Endometrium (tissue), 2 donors: Measurements from ENCODE around the gene ALDH7A1.
A peak's percentile ranks its signal among the peaks of the same experiment; 100 is the strongest.
"Not testable (repeated sequence)": the region's sequence is repeated elsewhere in the genome, so short reads cannot be mapped to it uniquely, and the experiment has no call there.

ENCODE experiments used
- FAIRE-seq: peaks from 2 replicates; lab custom pipeline; 2012; peaks lifted over from hg19 to GRCh38; lab: Jason Lieb, UNC
- donor health status: control.
- donor health status: control.

The ALDH7A1 gene

DNA sequence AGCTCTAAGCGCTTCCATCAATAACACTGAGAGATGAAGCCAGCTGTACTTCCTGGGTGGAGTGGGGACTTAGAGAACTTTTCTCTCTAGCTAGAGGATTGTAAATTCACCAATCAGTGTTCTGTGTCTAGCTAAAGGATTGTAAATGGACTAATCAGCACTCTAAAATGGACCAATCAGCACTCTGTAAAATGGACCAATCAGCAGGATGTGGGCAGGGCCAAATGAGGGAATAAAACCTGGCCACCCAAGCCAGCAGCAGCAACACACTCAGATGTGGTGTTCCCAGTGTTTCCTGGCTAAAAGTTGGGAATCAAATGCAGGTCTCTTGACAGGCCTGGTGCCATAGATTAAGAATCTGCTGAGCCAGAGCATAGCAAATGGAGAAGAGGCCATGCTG is 60.5 kb downstream of the ALDH7A1 start:
- no peak for FAIRE-seq

DNA sequence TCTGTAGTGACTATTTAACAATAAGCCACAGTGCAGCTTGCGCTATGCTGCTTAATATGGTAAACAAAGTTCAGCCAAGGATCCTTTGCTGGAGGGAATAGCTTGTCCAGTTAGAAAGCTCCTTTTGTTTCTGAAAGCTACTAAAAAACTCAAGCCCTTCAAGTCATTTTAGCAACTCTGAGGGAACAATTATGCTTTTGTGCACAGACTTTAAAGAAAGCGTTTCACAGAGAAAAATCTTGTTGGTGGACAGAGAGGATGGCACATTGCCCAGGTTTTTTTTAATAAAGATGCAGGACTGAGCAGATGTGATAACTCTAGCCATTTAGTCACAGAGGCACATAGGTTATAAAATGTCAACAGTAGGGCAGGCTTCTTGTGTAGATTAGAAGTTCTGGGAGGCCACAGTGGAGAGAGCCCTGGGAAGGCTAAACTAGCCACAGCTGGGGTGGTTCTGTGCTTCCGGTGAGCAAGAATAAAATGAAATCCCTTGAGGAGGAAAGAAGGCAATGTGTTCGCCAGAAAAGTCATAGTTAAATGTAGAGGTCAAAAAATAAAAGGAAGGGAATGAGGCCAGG is 63.4 kb downstream of the ALDH7A1 start:
- FAIRE-seq = no peak

DNA sequence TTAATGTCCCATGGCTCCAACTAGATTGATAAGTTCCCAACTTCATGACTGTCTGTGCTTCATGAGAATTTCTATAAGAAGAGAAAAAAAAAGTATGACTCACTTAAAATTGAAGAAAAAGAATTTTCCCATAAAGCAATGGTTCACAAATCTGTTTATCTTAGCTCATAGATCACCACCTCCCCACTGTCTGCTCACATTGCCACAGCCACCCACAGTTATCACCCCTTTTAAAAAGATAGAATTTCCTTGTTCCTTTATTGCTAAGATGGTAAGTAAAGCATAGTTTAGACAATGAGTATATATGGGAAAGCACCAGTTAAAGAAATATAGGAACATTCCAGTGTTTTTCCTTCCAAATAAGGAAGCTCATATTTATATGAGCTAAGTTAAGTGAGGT is 67.1 kb downstream of the ALDH7A1 start:
- no peak for FAIRE-seq

DNA sequence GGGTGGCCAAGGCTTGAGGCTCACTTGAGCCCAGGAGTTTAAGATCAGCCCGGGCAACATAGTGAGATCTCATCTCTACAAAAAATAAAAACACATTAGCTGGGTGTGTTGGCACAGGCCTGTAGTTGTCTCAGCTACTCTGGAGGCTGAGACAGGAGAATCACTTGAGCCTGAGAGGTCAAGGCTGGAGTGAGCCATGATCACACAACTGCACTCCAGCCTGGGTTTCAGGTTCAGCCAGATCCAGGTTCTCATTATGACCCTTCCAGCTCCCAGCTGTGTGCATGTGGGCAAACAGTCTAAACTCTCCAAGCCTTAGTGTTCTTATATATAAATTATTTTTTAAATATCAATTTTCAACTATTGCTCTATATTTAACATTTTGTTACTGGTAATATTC is 67.9 kb downstream of the ALDH7A1 start:
- FAIRE-seq = no peak

DNA sequence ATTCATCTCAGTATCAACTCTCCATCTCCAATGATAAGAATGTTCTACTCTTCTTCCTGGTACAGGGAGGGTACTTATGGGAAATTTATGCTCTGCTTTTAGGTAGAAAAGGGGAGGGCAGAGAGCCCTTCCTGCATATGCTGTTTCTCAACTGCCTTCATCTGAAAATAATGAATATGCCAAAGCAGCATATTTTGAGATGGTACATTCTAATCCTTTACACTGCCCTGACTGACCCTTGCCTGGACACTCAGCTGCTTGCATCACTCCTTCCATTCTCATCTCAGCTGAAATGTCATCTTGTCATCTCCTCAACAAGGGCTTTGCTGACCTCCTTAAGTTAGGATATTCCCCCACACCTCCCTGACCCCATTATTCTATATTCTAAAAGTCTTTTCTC is 68.5 kb downstream of the ALDH7A1 start:
- no peak for FAIRE-seq

DNA sequence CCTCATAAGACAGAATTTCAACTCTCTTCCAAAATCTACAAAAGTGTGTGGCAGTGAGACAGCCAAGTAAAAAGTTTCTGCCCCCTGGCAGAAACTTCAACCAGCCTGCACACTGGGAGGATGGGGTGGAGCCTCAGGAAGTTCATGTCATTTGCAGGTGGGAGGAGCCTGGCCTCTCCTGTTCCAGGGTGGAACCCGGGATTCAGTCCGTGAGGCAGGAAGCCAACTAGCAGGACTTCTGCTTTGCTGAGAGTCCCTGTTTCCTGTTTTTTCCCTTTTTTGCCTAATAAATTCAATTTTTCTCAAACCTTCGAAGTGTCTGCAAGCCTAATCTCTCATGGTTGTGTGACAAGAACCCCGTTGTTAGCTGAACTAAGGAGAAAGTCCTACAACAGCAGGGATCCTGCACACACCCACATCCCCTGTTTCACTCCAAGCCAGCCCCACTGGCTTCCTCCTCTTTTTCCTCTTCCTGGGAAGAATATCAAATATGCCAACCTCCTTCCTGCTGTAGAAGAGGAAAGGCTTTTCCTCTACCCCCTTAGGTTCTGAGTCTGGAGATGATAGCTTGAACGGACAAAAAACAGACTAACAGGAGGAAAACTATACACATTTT is 69.3 kb downstream of the ALDH7A1 start:
- no peak for FAIRE-seq

DNA sequence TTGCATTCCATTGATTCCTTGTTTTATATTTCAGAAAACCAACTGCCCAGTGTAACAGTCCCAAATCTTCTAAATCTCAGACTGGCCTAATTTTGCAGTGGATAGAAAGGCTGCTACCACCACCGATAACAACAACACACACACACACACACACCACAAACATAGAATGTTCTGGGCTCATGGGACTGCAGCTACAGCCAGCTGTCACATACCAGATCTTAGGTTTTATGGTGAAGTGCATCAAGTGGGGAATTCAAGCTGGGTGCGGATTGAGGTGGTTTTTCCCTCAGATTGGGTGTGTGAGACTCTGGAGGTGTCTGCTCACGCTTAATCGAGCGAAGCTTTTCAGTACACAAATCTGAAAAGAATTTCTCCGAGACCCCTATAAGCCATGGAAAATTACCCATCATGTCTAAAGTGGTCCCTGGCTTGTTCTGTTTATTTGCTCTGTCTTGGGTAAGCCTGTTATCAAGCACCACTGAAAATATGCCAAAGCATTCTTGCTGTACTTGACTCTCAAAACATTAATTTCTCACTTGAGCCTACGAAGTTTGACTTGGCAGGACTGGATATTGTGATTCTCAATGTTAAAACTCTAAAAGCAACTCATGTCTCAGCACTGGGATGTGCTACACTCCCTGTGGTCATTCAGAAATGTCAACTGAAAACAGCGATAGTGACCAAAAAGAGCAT is 71.1 kb downstream of the ALDH7A1 start:
- FAIRE-seq = no peak

DNA sequence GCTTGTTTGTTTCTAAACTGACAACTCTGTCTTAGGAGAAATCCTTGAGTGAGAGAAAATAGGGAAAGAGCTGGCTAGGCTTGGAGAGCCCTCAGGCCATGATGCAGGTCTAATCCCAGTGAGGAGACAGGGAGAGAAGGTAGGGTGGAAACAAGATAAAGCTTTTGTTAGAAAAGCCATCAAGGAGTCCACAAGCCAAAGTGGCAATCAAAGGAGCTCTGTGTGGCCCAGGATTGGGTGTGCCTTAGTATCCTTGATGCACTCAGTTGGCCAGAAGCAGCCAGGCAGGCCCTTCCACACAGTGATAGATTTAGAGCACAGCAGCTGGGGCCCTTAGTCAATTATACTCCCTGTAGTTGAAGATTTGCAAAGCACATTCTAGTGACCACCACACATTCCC is 73.9 kb downstream of the ALDH7A1 start:
- FAIRE-seq = no peak

DNA sequence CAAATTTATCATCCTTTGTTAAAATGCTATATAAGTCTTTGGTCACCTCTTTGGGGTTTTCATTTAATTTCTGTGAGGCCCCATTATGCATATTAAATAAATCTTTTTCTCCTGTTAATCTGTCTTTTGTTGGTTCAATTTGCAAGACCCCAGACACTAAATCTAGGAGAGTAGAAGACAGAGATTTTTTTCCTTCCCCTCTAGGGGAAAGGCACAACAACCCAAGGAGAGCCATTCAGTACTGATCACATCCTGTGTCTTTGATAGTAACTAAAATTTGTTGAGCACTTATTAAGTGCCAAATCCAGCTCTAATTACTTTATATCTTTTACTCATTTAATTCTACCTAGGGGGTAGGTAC is 74.4 kb downstream of the ALDH7A1 start:
- FAIRE-seq = no peak

DNA sequence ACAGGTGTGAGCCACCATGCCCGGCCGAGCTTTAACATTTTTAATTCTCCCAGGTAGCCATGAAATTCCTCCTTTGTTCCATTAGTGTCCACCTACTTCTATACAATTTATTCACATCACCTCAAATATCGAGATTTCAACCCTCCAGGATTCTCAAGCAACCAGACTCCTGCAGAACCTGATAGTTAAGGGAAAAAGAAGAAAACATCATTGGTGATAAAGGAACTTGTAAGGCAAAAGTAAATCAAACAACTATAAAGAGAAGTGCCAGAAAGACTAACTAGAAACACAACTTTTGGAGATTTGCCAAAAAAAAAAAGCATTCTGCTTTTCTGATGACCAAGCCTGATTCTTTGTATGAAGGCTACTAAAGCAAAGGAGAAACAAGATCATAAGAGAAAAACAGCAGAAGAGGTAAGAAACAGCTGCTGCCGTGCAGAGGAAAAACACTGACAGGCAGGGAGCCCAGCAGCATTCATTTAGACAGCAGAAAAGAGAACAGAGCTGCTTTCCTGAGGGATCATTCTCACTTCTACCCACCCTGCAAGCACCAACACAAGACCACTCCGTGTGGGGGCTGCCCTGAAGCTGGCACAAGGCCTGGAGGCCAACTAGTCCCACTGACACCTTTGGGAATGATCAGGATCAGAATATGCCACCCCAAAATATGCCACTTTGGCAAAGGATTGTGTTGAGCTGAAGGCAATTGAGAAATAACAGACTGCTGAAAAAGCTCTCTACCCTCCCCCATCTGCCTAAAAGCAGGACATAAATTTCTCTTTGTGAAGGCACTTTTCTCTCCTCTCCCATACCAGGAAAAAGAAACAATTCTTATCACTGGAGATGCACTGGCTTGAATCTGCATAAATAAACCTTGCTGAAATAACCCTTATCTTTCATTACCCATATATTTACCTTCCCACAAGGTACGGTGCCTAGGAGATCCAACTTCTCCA is 75.1 kb downstream of the ALDH7A1 start:
- FAIRE-seq = peak; percentile 90

DNA sequence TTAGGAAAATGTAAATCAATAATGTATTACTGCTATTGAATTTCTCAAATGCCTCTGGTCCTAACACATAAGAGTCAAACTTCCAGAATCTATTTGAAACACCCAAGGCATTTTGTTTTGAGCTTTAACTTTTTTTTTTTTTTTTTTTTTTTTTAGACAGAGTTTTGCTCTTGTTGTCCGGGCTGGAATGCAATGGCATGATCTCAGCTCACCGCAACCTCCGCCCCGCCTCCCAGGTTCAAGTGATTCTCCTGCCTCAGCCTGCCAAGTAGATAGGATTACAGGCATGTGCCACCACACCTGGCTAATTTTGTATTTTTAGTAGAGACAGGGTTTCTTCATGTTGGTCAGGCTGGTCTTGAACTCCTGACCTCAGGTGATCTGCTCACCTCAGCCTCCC is 75.8 kb downstream of the ALDH7A1 start:
- FAIRE-seq = not testable (repeated sequence)

DNA sequence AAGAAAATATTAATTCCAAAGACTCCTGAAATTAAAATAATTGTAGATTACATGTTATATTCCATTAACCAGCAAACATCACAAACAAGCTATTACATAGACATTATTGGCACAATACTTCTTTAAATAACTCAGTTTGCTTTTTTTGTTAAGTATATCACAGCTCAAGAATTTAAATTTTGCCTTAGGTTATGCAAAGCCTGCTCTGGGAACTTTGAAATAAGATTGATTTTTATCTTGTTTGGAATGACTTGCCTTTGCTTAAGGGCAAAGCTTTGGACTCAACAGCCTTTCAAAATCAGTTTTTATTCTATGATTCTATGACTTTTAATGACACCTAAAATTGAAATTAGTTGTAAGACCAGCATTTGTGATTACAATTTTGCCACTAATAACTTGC is 78.2 kb downstream of the ALDH7A1 start:
- FAIRE-seq = no peak

DNA sequence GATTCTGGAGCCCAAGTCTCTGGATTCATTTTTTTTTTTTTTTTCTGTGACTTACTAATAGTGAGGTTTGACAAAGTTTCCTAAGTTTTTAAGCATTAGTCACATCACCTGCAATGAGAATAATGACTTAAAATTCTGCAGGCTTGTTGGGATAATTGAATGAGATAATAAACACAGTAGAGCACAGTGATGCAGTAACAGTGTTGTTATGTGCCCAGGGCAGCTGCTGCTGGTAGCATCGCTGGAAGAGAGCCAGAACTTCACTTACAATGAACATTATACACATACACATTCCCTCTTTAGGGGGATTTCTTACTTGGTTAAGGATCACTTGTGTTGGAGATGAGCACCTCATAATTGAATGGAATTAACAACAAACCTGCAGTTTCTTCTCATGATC is 78.9 kb downstream of the ALDH7A1 start:
- FAIRE-seq = no peak

DNA sequence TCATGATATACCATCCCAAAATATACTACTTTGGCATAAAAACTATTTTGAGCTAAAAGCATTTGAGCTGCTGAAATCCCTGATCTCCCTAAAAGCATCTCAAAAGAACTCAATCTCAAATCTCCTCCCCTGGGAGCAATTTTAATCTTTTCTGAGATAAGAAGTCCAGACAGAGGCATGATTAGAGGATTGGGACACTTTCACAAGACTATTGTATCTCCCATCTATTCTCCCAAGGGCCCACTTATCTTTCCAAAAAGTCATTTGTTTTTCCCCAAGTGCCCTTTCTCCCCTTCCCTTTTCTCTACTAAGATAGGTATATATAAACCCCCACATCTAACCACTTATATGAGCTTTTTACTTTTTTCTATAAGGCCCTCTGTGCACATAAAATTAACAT is 79.7 kb downstream of the ALDH7A1 start:
- no peak for FAIRE-seq

DNA sequence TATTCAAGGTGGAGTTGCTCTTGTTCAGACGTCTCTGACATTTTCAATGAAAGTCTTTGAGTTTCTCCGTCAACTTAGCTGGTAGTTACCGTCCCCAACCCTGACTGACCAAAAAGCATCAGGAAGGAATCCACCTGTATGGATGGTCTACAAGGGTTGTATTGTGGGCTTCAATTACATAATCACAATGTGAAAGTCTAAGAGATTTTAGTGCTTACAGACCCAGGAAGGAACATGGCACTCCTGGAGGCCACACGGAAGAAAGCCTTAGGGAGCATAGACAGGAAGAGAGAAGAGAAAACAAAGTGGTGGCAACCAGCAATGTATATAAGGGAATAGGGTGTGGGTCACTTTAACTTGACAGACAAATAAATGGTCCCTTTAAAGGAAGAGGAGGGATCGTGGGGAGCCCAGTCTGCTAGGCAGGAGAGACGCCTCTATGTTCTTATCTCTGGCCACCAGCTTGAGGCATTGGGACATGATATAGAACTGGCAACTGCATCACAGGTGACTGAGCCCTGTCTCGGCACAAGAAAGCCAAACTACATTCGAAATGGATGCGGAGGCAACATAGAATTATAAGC is 80.4 kb downstream of the ALDH7A1 start:
- FAIRE-seq = no peak

DNA sequence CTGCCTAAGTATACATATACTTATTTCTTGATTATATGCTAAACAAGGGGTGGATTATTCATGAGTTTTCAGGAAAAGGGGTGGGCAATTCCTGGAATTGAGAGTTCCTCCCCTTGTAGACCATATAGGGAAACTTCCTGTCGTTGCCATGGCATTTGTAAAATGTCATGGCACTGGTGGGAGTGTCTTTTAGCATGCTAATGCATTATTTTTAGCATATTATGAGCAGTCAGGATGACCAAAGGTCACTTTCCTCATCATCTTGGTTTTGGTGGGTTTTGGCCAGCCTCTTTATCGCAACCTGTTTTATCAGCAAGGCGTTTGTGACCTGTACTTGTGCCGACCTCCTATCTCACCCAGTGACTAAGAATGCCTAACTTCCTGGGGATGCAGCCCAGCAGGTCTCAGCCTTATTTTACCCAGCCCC is 80.9 kb downstream of the ALDH7A1 start:
- FAIRE-seq = no peak

DNA sequence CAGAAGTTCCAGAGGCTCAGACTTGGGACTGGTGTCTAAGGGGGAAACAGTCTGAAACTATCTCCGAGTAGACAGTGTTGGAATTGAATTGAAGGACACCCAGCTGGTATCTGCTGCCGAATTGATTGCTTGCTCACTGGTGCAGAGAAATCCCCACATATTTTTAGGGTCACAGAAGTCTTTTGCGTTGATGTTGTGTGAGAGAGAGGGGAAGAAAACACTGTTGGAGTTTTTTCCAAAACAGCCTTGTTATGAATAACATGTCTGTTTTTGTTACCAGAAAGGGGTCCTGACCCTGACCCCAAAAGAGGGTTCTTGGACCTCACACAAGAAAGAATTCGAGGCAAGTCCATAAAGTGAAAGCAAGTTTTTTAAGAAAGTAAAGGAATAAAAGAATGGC is 81.3 kb downstream of the ALDH7A1 start:
- FAIRE-seq = peak; percentile 64

DNA sequence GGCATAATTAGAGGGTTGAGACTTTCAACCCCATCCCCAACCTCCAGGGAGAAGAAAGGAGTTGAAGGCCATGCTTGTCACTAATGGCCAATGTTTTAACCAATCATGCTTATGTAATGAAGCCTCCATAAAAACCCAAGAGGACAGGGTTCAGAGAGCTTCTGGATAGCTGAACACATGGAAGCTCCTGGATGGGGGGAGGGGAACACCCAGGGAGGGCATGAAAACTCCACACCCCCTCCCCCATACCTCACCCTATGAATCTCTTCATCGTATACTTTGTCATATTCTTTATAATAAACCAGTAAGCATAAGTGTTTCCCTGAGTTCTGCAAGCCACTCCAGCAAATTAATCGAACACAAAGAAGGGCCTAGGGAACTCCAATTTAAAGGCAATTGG is 81.7 kb downstream of the ALDH7A1 start:
- FAIRE-seq = no peak

DNA sequence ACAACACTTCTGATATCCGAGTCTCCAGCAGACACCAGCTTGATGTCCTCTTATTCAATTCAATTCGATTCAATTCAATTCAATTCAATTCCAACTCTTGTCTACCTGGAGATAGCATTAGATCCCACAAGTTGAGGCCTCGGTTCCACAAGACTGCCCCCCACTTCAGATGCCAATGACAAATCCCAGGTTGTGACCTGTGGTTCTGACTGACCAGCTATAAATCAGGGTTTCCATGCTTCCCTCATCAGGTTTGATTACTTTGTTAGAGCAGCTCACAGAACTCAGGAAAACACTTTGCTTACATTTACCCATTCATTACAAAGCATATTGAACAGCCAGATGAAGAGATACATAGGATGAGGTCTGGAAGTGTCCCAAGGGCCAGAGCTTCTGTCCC is 82.6 kb downstream of the ALDH7A1 start:
- FAIRE-seq = no peak

DNA sequence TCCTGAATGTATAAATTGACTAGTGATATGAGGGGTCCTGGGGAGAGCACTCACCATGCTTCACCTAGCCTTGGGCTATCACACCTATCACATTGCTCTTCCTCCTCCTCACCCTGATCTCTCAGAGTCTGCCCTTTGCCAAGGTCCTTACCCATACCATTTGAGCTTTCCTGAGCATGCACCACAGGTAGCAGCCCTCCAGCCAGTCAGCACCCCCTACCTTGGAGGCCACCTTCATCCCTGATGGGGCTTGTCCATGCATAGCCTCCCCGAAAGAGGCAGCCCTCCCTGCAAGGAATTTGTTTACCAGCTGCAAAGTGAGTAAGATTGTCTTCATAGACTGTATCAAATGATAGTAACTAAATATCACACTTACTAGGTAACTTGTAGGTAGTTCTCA is 83.1 kb downstream of the ALDH7A1 start:
- no peak for FAIRE-seq

DNA sequence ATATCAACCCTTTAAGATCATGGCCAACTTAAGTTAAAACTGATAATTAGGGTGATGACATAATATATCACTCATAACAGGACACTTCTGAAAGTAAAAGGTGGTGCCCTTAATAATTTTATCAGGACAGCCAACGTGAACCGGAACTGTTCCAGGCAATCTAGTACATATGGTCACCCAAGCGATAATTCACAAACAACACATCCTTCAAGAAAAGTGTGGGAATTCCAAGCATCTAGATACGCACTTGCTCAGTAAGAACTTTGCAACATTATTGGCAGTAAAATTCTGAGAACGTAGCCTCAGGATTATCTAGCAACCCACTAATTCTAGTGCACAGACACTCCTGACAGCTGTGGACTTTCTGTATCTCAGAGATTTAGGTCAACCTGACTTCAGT is 85.7 kb downstream of the ALDH7A1 start:
- FAIRE-seq = peak; percentile 60

DNA sequence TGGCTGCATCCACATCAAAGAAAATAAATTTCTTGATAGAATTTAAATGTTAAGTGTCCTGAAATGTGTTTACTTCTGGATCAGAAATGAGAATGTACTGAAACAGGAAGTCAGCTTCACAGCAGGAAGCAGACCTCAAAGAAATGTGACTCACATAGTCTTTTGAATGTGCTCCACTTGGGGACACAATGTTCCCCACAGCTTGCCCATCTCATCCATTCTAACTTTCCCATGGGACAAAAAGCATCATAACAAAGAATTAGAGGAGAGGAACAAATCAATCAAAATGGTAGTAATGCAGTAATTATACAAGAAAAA is 86.1 kb downstream of the ALDH7A1 start:
- FAIRE-seq = peak; percentile 12
